ENCODE data around the gene NPAS1. TPM values are rescaled to one million over a fixed set of nuclear protein-coding genes. Genes with fewer than 3 reads are reported as not detected.

Gene NPAS1
- polyA plus RNA-seq, 1 donor from 2014 or later, result not detected

- H3K9me3 ChIP-seq (ENCODE audit: low read length), result no peaks in the 10 kb centered on the region
- no peak overlapping the region for H2AFZ ChIP-seq (ENCODE audit: low read depth, low read length)
- no peak overlapping the region for H3K4me2 ChIP-seq (ENCODE audit: low read length)
- H3K79me2 ChIP-seq (replicated peaks; ENCODE audit: insufficient read depth, low read length), result peaks cover 15% of the 10 kb centered on the region
- H3K9me2 ChIP-seq (ENCODE audit: insufficient read depth, low read length), result no peaks in the 10 kb centered on the region
- H3K27me3 ChIP-seq (ENCODE audit: insufficient read depth, low read depth, low read length), result no peaks in the 10 kb centered on the region
- H4K20me1 ChIP-seq (ENCODE audit: insufficient read depth), result no peaks in the 10 kb centered on the region
- no peak overlapping the region for H3K4me3 ChIP-seq (ENCODE audit: low read length)
- H3K9ac ChIP-seq (ENCODE audit: low read length), result no peak overlapping the region
- no peaks in the 10 kb centered on the region for H3F3A ChIP-seq (ENCODE audit: insufficient read depth, low read length, poor library complexity, severe bottlenecking)
- no peak for TF ChIP-seq EP300 (conservative IDR thresholded peaks at IDR 0.05; ENCODE audit: poor library complexity, severe bottlenecking)
- no peak for TF ChIP-seq SMC3 (conservative IDR thresholded peaks at IDR 0.05; ENCODE audit: poor library complexity)
- TF ChIP-seq POLR2AphosphoS5 (IDR thresholded peaks at IDR 0.05), result no peak
- TF ChIP-seq MXI1 (conservative IDR thresholded peaks at IDR 0.05; ENCODE audit: poor library complexity, severe bottlenecking), result no peak
- TF ChIP-seq TAF1 (IDR thresholded peaks at IDR 0.05; ENCODE audit: low read depth), result no peak
- TF ChIP-seq REST (IDR thresholded peaks at IDR 0.05; ENCODE audit: borderline replicate concordance), result no peak
- TF ChIP-seq EZH2 (IDR thresholded peaks at IDR 0.05; ENCODE audit: borderline replicate concordance, insufficient read depth, low read length, poor library complexity, severe bottlenecking), result no peak
- no peak for TF ChIP-seq CTCF (IDR thresholded peaks at IDR 0.05; ENCODE audit: poor library complexity, severe bottlenecking)
- no peak for TF ChIP-seq RAD21 (conservative IDR thresholded peaks at IDR 0.05)
- no peaks in the 10 kb centered on the region for H3K36me3 ChIP-seq (ENCODE audit: insufficient read depth, low read length)
- no peak overlapping the region for H3K27ac ChIP-seq (ENCODE audit: low read length)
These were observed 42.1 kb upstream of the NPAS1 start for GRCh38 chr19:46977548-46977947.

- no peak overlapping the region for H3K9ac ChIP-seq (ENCODE audit: low read length)
- H3F3A ChIP-seq (ENCODE audit: insufficient read depth, low read length, poor library complexity, severe bottlenecking), result no peaks in the 10 kb centered on the region
- no peaks in the 10 kb centered on the region for H3K9me2 ChIP-seq (ENCODE audit: insufficient read depth, low read length)
- H3K36me3 ChIP-seq (ENCODE audit: insufficient read depth, low read length), result no peaks in the 10 kb centered on the region
- H3K79me2 ChIP-seq (replicated peaks; ENCODE audit: insufficient read depth, low read length), result peaks cover 15% of the 10 kb centered on the region
- H3K27me3 ChIP-seq (ENCODE audit: insufficient read depth, low read depth, low read length), result no peaks in the 10 kb centered on the region
- no peak overlapping the region for H2AFZ ChIP-seq (ENCODE audit: low read depth, low read length)
- H3K4me2 ChIP-seq (ENCODE audit: low read length), result no peak overlapping the region
- TF ChIP-seq EZH2 (IDR thresholded peaks at IDR 0.05; ENCODE audit: borderline replicate concordance, insufficient read depth, low read length, poor library complexity, severe bottlenecking) (no peak), POLR2AphosphoS5 (IDR thresholded peaks at IDR 0.05) (no peak), EP300 (conservative IDR thresholded peaks at IDR 0.05; ENCODE audit: poor library complexity, severe bottlenecking) (no peak), RAD21 (conservative IDR thresholded peaks at IDR 0.05) (no peak), REST (IDR thresholded peaks at IDR 0.05; ENCODE audit: borderline replicate concordance) (no peak), CTCF (IDR thresholded peaks at IDR 0.05; ENCODE audit: poor library complexity, severe bottlenecking) (no peak), MXI1 (conservative IDR thresholded peaks at IDR 0.05; ENCODE audit: poor library complexity, severe bottlenecking) (no peak)
- H4K20me1 ChIP-seq (ENCODE audit: insufficient read depth), result no peaks in the 10 kb centered on the region
- H3K4me3 ChIP-seq (ENCODE audit: low read length), result no peak overlapping the region
- no peaks in the 10 kb centered on the region for H3K9me3 ChIP-seq (ENCODE audit: low read length)
- H3K27ac ChIP-seq (ENCODE audit: low read length), result no peak overlapping the region
These were observed 41.3 kb upstream of the NPAS1 start for GRCh38 chr19:46978171-46978869.

Measured in neural cell (in vitro differentiated cells).